GM10248 (cell line): ENCODE measurements around the gene SH3BP4.

Source experiments
- CTCF ChIA-PET: fragments of 300-600 bp; sonication (Branson Sonifier 250); formaldehyde crosslinking; extraction: SDS; loops from one replicate; lab custom pipeline; 2021; ENCODE audit warnings: antibody characterized with exemption; lab: Yijun Ruan, JAX
- POLR2A ChIA-PET: fragments of 350-650 bp; sonication (Branson Sonifier 250); formaldehyde crosslinking; extraction: SDS; loops from one replicate; lab custom pipeline; 2020; ENCODE audit warnings: antibody characterized with exemption; lab: Yijun Ruan, JAX
- DNase-seq: peaks from one replicate; pipeline ENCODE4 v3.0.0; 2012; ENCODE audit errors: extremely low spot score
- TF ChIP-seq, protein P1 (sequence below): IDR thresholded peaks from 2 replicates; pipeline ENCODE4 v1.5.1; 2012; ENCODE audit warnings: mild to moderate bottlenecking, low read depth; ENCODE audit errors: extremely low read depth, missing control alignments, control extremely low read depth

SH3BP4 gene

DNA sequence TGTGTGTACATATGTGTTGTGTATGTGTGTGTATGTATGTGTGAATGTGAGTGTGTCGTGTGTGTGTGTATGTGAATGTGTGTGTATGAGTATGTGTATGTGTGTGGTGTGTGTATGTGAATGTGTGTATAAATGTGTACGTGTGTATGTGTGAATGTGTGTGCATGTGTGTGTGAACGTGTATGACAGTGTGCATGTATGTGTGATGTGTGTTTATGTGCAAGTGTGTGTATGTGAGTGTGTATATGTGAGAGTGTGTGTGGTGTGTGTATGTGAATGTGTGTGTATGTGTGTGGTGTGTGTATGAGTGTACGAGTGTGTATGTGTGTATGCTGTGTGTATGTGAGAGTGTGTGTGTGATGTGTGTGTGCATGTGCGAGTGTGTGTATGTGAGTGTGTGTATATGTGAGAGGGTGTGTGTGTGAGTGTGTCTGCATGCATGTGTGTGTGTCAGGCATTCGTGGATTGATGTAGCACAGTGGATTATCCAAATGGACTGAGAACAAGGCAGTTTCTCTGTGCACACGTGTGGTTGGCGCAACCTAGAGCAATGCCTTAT lies 127.2 kb downstream of the SH3BP4 start:
- CTCF ChIA-PET: no interaction called here
- TF ChIP-seq, protein P1, sequence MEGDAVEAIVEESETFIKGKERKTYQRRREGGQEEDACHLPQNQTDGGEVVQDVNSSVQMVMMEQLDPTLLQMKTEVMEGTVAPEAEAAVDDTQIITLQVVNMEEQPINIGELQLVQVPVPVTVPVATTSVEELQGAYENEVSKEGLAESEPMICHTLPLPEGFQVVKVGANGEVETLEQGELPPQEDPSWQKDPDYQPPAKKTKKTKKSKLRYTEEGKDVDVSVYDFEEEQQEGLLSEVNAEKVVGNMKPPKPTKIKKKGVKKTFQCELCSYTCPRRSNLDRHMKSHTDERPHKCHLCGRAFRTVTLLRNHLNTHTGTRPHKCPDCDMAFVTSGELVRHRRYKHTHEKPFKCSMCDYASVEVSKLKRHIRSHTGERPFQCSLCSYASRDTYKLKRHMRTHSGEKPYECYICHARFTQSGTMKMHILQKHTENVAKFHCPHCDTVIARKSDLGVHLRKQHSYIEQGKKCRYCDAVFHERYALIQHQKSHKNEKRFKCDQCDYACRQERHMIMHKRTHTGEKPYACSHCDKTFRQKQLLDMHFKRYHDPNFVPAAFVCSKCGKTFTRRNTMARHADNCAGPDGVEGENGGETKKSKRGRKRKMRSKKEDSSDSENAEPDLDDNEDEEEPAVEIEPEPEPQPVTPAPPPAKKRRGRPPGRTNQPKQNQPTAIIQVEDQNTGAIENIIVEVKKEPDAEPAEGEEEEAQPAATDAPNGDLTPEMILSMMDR: no peak
- POLR2A ChIA-PET: no interaction called here
- no peak for DNase-seq

DNA sequence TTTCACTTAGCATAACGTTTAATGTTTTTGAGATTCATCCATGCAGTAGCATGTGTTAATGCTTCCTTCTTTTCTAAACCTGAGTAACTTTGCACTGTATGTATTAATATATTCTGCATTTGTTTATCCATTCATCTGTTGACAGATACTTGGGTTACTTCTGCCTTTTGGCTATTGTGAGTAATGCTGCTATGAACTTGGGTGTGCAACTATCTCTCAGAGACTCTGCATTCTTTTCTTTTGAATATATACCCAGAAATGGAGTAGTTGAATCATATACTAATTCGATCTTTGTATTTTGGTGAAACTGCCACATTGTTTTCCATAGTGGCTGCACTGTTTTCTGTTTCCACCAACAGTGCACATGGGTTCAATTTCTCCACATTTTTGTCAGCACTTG lies 128.3 kb downstream of the SH3BP4 start:
- CTCF ChIA-PET: no interaction called here
- POLR2A ChIA-PET: no interaction called here
- DNase-seq: no peak
- TF ChIP-seq, protein P1: no peak

DNA sequence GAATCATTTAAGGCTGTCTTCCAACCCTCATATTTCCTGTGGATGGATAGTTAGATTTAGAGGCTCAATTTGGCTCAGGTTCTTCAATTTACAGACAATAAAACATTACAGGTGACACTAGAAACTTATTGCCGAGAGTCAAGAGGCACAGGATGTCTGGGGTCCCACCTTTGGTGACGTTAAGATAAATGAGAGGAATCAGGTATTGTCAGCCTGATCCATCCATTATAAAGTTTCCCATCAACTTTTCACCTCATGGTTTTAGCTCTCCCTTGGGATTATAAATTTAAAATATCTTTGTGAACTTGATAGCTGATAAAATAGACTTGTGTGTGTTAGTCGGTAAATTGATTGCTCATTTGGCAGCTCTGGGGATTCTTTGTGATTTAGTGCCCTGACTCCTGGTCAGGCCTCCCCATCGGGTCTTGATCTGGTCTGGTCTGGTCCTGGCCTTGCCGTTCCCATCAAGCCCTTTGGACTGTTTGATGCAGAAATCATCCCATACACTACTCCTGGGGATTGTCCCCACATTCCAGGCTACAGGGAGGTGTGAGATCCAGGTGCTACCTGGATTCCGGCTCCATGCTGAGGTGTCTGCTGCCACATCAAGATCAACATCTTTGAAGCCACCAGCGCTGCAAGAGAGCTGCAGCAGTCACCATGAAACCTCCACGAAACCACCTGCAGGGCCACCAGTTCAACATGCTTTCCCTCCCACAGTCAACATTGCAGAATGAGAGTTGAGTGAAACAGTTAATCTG lies 130.9 kb downstream of the SH3BP4 start:
- no peak for DNase-seq
- POLR2A ChIA-PET: no interaction called here
- CTCF ChIA-PET: interaction anchor here (1.1 kb wide), 1 partner anchor 18 kb away, joined by 3 read pairs; no protein-coding TSS in a partner anchor
- TF ChIP-seq, protein P1: no peak

DNA sequence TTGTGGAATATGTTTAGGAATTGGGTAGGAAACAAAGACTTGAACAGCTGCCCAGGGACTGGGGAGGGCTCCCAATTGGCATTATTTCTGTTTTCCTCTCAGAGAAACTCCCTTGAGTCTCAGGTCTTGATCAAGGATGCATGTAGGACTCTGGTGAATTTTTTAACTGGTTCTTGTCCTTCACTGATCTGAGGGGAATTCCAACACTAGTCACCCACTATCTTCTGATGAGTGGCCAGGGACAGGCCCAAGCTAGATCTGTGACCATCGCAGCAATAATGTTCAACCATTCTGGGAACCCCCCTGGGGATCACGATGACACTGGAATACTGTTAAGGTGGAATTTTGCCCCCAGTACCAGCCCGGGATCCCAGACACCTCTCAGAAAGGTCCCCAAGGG lies 132.0 kb downstream of the SH3BP4 start:
- TF ChIP-seq, protein P1: no peak
- no peak for DNase-seq
- POLR2A ChIA-PET: no interaction called here
- CTCF ChIA-PET: interaction anchor here (1.4 kb wide), 1 partner anchor 16 kb away, joined by 3 read pairs; no protein-coding TSS in a partner anchor

DNA sequence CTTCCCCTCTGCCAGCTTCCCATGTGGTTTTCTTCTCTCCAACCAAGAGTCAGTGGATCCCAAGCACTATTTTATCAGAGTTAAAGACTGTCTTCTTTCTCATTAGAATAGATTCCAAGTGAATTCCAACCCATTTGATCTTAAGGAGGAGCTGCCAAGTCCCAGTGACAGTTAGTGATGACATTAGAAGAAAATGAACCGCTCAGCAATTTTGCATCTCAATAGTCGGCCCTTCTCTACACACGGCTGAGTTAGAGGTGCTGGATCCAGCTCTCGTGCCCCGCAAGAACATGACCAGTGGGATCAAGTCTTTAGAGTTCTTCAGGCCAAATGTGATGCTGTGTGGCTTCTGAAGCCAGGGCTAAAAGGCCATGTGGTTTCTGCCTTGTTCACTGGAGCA lies 132.6 kb downstream of the SH3BP4 start:
- ChIA-PET POLR2A (no interaction called here), CTCF (interaction anchor here (1.4 kb wide), 1 partner anchor 16 kb away, joined by 3 read pairs; no protein-coding TSS in a partner anchor)
- no peak for DNase-seq
- TF ChIP-seq, protein P1: no peak

DNA sequence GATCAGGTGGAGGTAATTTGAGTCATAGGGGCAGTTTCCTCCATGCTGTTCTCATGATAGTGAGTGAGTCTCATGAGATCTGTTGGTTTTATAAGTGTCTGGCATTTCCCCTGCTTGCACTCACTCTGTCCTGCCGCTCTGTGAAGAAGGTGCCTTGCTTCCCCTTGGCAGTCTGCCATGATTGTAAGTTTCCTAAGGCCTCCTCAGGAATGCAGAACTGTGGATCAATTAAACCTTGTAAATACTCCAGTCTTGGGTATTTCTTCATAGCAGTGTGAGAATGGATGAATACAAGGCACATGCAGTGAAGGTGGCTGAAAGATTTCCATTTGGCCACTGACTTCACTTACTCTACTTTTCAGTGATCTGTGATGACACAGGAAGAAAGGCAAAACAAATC lies 133.7 kb downstream of the SH3BP4 start:
- POLR2A ChIA-PET: no interaction called here
- CTCF ChIA-PET: no interaction called here
- TF ChIP-seq, protein P1: no peak
- DNase-seq: no peak
